Erythroblast (primary cell): ENCODE data around the gene CACNA2D4.

ENCODE experiments used
- GATA1 ChIP-seq: IDR thresholded peaks from 2 replicates; pipeline ENCODE4 v1.6.1; 2011; ENCODE audit warnings: low read depth, mild to moderate bottlenecking, control low read depth, low read length, moderate library complexity
- POLR2A ChIP-seq: IDR thresholded peaks from 2 replicates; pipeline ENCODE4 v1.6.1; 2011; ENCODE audit warnings: mild to moderate bottlenecking, low read length

DNA sequence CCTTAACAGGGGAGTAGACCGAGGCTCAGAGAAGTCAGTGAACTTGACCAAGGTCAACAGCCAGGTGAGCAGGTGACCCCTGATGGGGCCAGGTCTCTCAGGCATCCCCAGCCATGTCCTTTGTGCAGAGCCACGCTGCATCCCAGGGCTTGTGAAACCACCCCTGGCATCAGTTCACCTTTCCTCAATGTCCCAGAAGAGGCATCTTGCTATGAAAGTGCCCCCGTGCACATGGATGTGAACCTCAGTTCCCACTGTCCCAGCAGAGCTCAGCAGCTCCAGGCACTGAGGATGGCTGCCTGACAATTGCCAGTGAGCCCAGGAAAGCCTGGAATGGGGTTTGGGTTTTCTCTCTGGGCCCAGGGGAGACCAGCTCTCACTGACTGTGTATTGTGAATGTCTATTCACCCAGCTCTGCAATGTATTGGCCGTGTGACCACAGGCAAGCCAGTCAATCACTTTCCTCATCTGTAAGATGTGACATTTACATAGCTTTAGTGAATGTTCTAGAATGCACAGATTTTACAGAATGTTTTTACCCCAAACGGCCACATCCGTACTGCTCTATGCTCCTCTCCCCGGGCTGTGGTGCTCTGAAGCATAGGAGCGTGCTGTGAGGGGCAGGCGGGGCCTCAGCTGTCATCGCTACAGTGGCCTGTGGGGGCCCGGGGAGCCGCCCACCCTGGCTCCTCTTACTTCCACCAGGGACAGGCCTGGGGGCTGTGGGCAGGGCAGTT, 4.9 kb downstream of the CACNA2D4 start:
- TF ChIP-seq POLR2A (no peak), GATA1 (no peak)
